IPS-18c (cell line): ENCODE results near the gene APOBEC3F.
"Not testable (repeated sequence)": the region's sequence is repeated elsewhere in the genome, so short reads cannot be mapped to it uniquely, and the experiment has no call there.

Experiments
- H3K4me3 ChIP-seq: 2 replicates; pipeline ENCODE4 v1.7.0; 2013; ENCODE audit warnings: low read depth, mild to moderate bottlenecking, low read length, moderate library complexity; ENCODE audit not compliant: insufficient read depth
- H3K9me3 ChIP-seq: one replicate; pipeline ENCODE4 v1.6.1; 2013; ENCODE audit warnings: mild to moderate bottlenecking, low read length, moderate library complexity; ENCODE audit not compliant: control insufficient read depth, insufficient read depth

APOBEC3F gene

DNA sequence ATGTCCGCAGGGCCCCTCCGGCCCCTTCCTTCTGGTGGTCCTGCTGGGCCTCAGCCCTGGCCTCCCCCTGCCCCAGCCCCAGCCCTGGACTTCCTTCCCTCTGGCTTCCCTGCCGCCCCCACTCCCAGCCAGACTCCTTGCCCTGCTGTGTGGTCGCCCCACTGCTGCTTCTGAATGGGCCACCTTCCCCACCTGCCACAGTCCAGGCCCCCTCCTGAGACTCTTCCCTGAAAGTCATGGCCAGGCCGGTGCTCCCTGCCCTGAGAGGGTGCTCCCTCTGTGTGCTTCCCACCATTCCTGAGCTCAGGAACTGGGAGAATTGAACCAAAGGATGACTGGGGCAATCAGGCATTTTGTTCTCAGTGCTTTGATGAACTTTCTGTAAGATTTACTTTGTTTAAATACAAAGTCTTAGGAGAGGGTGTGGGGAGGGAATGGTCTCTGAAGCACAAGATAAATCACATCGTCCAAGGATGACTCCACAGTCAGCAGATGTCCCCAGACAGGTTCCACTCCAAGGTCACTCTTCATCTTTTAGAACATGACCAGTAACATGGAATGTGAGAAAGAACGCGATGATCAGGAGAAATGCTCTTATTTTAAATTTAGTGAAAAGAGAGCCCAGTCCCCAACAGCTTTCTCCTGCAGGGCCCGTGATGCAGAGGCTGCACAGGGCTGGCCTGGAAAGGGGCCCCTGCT is 19.0 kb upstream of the APOBEC3F start:
- no peak overlapping the region for H3K4me3 ChIP-seq
- no peaks in the 10 kb centered on the region for H3K9me3 ChIP-seq

GRCh38 chr22:39024519-39025308 is 15.9 kb upstream of the APOBEC3F start:
- Histone ChIP-seq H3K9me3 (no peaks in the 10 kb centered on the region), H3K4me3 (no peak overlapping the region)

- H3K4me3 ChIP-seq, result no peak overlapping the region
- no peaks in the 10 kb centered on the region for H3K9me3 ChIP-seq
Observed at GRCh38 chr22:39026509-39027150, 14.0 kb upstream of the APOBEC3F start.

GRCh38 chr22:39027717-39028116 is 12.9 kb upstream of the APOBEC3F start:
- Histone ChIP-seq H3K9me3 (no peaks in the 10 kb centered on the region), H3K4me3 (no peak overlapping the region)

DNA sequence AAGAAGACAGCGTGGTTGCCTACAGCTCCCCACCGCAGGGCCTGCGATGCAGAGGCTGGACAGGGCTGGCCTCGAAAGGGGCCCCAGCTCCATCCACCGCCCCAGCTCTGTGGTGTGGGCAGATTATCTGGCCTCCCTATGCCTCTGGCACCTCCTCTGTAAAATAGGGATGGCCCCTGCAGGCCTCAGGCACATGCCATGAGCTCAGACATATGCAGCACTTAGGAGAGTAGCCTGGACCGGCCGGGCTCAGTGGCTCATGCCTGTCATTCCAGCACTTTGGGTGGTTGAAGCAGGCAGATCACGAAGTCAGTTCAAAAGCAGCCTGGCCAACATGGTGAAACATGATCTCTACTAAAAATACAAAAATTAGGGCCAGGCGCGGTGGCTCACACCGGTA is 12.4 kb upstream of the APOBEC3F start:
- Histone ChIP-seq H3K4me3 (no peak overlapping the region), H3K9me3 (no peaks in the 10 kb centered on the region)

DNA sequence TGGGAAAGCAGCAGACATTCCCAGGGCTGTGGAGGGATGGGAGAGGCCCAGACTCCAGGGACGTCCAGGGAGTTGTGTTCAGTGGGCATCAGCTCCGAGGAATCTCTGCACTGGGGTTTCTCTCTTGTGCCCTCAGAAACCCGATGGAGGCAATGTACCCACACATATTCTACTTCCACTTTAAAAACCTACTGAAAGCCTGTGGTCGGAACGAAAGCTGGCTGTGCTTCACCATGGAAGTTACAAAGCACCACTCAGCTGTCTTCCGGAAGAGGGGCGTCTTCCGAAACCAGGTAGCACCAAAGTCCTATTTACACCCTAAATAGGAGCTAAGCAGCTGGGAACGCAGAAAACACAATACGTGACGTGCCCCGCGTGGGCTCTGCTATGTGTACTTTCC is 11.4 kb upstream of the APOBEC3F start:
- no peaks in the 10 kb centered on the region for H3K9me3 ChIP-seq
- H3K4me3 ChIP-seq, result no peak overlapping the region; the same call in 1 of the 2 replicates

GRCh38 chr22:39030705-39031104 is 10.0 kb upstream of the APOBEC3F start:
- no peaks in the 10 kb centered on the region for H3K9me3 ChIP-seq
- H3K4me3 ChIP-seq, result no peak overlapping the region

- not testable (repeated sequence) for H3K4me3 ChIP-seq, H3K9me3 ChIP-seq
Observed at GRCh38 chr22:39031434-39032295, 9.0 kb upstream of the APOBEC3F start.

- not testable (repeated sequence) for H3K4me3 ChIP-seq, H3K9me3 ChIP-seq
Observed at GRCh38 chr22:39037071-39037470, 3.6 kb upstream of the APOBEC3F start.

DNA sequence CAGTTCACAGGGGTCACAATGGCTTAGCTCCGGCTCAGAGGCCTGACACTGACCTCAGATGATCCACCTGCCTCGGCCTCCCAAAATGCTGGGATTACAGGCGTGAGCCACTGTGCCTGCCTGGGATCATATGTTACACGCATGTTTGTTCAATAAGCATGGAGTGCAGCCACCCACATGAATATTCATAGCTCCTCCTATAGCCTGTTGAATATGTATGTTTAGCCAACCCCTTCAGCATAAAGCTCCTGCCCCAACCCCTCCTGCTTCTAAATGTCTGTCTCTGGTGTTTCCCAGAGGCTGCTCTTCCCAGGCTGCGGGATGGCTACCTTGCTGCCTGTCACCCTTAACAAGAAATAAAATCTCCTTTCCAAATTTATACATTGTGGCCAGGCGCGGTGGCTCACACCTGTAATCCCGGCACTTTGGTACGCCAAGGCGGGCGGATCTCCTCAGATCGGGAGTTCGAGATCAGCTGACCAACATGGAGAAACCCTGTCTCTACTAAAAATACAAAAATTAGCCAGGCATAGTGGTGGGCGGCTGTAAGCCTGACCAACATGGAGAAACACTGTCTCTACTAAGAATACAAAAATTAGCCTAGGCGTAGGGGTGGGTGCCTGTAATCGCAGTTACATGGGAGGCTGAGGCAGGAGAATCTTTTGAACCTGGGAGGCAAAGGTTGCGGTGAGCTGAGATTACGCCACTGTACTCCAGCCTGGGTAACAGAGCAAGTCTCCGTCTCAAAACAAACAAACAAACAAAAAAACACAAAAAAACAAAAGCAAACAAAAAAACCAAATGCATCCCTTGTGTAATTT is 1.1 kb upstream of the APOBEC3F start:
- no peaks in the 10 kb centered on the region for H3K9me3 ChIP-seq
- peak overlapping the region; percentile 11; the same call in 1 of the 2 replicates for H3K4me3 ChIP-seq

DNA sequence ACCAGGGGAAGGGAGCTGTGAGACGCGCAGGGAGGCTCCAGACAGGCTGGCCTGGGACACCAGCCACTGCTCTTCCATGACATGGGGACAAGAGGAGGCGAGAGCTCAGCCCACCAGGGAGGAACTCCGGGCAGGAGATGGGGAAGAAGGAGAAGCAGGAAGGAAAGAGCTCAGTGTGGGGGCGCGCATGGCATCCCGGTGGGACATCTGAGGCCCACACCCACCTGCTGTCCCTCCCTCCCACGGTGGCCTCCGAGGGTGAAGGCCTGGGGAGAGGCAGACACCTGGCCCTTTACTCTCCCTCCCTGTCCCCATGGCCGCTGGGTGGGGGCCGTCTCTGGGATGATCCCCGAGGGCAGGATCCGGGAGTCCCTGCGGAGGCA is 518 bp upstream of the APOBEC3F start:
- peak overlapping the region; percentile 11; the same call in 1 of the 2 replicates for H3K4me3 ChIP-seq
- H3K9me3 ChIP-seq, result not testable (repeated sequence)

GRCh38 chr22:39041908-39042307 is 1.2 kb downstream of the APOBEC3F start:
- Histone ChIP-seq H3K9me3 (no peaks in the 10 kb centered on the region), H3K4me3 (no peak overlapping the region; the same call in 1 of the 2 replicates)

- H3K9me3 ChIP-seq, H3K4me3 ChIP-seq: not testable (repeated sequence)
Observed at GRCh38 chr22:39043063-39043462, 2.4 kb downstream of the APOBEC3F start.

- not testable (repeated sequence) for H3K4me3 ChIP-seq, H3K9me3 ChIP-seq
Observed at GRCh38 chr22:39045136-39045535, 4.5 kb downstream of the APOBEC3F start.

DNA sequence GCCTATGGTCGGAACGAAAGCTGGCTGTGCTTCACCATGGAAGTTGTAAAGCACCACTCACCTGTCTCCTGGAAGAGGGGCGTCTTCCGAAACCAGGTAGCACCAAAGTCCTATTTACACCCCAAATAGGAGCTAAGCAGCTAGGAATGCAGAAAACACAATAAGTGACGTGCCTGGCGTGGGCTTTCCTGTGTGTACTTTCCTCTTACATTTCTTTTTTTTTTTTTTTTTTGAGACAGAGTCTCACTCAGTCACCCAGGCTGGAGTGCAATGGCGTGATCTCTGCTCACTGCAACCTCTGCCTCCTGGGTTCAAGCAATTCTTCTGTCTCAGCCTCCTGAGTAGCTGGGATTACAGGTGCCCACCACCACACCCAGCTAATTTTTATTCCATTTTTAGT is 8.8 kb downstream of the APOBEC3F start:
- H3K9me3 ChIP-seq, H3K4me3 ChIP-seq: not testable (repeated sequence)

DNA sequence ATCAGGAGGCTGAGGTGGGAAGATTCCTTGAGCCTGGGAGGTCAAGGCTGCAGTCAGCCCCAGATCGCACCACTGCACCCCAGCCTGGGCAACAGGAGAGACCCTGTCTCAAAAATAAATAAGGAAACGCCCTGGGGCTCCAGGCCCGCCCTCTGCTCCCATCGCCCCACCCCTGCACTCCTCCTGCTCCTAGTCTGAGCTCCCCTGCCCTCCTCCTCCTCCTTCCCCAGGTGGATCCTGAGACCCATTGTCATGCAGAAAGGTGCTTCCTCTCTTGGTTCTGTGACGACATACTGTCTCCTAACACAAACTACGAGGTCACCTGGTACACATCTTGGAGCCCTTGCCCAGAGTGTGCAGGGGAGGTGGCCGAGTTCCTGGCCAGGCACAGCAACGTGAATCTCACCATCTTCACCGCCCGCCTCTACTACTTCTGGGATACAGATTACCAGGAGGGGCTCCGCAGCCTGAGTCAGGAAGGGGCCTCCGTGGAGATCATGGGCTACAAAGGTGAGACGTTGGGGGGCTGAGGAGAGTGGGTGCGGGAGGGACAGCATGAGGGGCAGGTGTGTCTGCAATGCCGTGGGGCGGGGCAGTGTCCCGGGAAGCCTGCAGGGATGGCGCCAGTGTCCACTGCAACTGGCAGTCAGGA is 11.3 kb downstream of the APOBEC3F start:
- not testable (repeated sequence) for H3K4me3 ChIP-seq, H3K9me3 ChIP-seq
